ENCODE results near the gene PEX11G. TPM values are rescaled to one million over a fixed set of nuclear protein-coding genes. Genes with fewer than 3 reads are reported as not detected.
A peak's percentile ranks its signal among the peaks of the same experiment; 100 is the strongest.

The PEX11G gene
- total RNA-seq, 1 experiment from 2014 or later, result 4.3 TPM

- no peak for TF ChIP-seq ZMAT4 (CRISPR knock-in tag; IDR thresholded peaks at IDR 0.05)
- TF ChIP-seq ESRRA (CRISPR knock-in tag; IDR thresholded peaks at IDR 0.05; ENCODE audit: borderline replicate concordance), result peak; percentile 68; the same call in 1 of the 2 replicates
- TF ChIP-seq IRF2 (CRISPR knock-in tag; IDR thresholded peaks at IDR 0.05; ENCODE audit: borderline replicate concordance, low read depth), result no peak
- TF ChIP-seq PRDM15 (CRISPR knock-in tag; IDR thresholded peaks at IDR 0.05), result no peak
- TF ChIP-seq SOX15 (CRISPR knock-in tag; IDR thresholded peaks at IDR 0.05), result no peak
- no peak for TF ChIP-seq ZNF263 (CRISPR knock-in tag; IDR thresholded peaks at IDR 0.05; ENCODE audit: low read depth)
- no peak for TF ChIP-seq ZNF532 (CRISPR knock-in tag; IDR thresholded peaks at IDR 0.05; ENCODE audit: borderline replicate concordance)
- TF ChIP-seq FOXK1 (CRISPR knock-in tag; IDR thresholded peaks at IDR 0.05), result peak; percentile 43; the same call in 1 of the 2 replicates
- TF ChIP-seq ATF1 (CRISPR knock-in tag; IDR thresholded peaks at IDR 0.05), result no peak
These were observed 20.8 kb upstream of the PEX11G start (continued) for GRCh38 chr19:7509625-7510024.

GRCh38 chr19:7507884-7508283 lies 19.0 kb upstream of the PEX11G start:
- CTCF ChIA-PET, result interaction anchor here (3.6 kb wide), 1 partner anchor 10 kb away, joined by 33 read pairs; a partner anchor contains a TSS
- Mint-ChIP-seq H3K4me3 (no peak overlapping the region), H3K27me3 (ENCODE audit: low read depth) (peaks cover 47% of the 10 kb centered on the region), H3K9me3 (no peaks in the 10 kb centered on the region), H3K4me1 (peaks cover 19% of the 10 kb centered on the region), H3K36me3 (no peaks in the 10 kb centered on the region), H3K27ac (peak overlapping the region; percentile 65; the same call in 1 of the 2 replicates)
- ATAC-seq (peak; percentile 73), DNase-seq (ENCODE audit: low spot score) (peak; percentile 96)
- TF ChIP-seq PRDM15 (CRISPR knock-in tag; IDR thresholded peaks at IDR 0.05) (peak; percentile 75), ZNF416 (CRISPR knock-in tag; IDR thresholded peaks at IDR 0.05) (no peak)
- POLR2A ChIA-PET, result interaction anchor here (0.6 to 2.0 kb wide), 3 partner anchors 15 to 47 kb away, joined by 3 to 8 read pairs (median 6); partner anchors contain the start of gene MCOLN1

Data from WTC11 (cell line).